Ovary (tissue), 9 donors: Measurements from ENCODE around the gene OGA. TPM values are rescaled to one million over a fixed set of nuclear protein-coding genes. Genes with fewer than 3 reads are reported as not detected.

ENCODE experiments used
- DNase-seq, 5 donors: peaks; one replicate each; pipeline ENCODE4 v3.0.0-alpha.2; 2019 to 2020
- H3K27ac ChIP-seq, 2 donors: fragments of 200-600 bp; one replicate each; pipeline versions ENCODE4 v1.5.1 to v1.8.0; 2019 to 2022
- H3K27me3 ChIP-seq: fragments of 200-600 bp; one replicate; pipeline ENCODE4 v1.8.0; 2022
- H3K36me3 ChIP-seq: fragments of 200-600 bp; sonication (generic); one replicate; pipeline ENCODE4 v1.5.1; 2019
- H3K4me1 ChIP-seq: one replicate; pipeline ENCODE4 v1.8.1; 2013; ENCODE audit warnings: mild to moderate bottlenecking, moderate library complexity; ENCODE audit not compliant: insufficient read depth
- H3K4me3 ChIP-seq: fragments of 200-600 bp; sonication (generic); one replicate; pipeline ENCODE4 v1.5.1; 2017
- H3K9me3 ChIP-seq, 2 donors: fragments of 200-600 bp in 1 of 2; sonication (generic) in 1 of 2; one replicate each; pipeline versions ENCODE4 v1.5.1 to v1.8.1; 2013 to 2019; ENCODE audit warnings: mild to moderate bottlenecking in 1 of 2, moderate library complexity in 1 of 2
- EP300 ChIP-seq: sonication (generic); formaldehyde crosslinking; IDR thresholded peaks from one replicate; pipeline ENCODE4 v1.6.1; 2017; ENCODE audit warnings: antibody characterized with exemption
- POLR2A ChIP-seq: fragments of 450-650 bp; IDR thresholded peaks from one replicate; pipeline ENCODE4 v1.6.1; 2017; ENCODE audit warnings: antibody characterized with exemption, mild to moderate bottlenecking, moderate library complexity
- WGBS, 3 donors: extraction: QIAGEN DNeasy Blood & Tissue Kit in 1 of 3; methylation state at CpG; one replicate each; pipeline versions ENCODE4 v1.1.5 to v1.1.7; 2013 to 2017; 5-methylcytosine and 5-hydroxymethylcytosine counted together
- intact Hi-C, 4 donors: fragments of 100-400 bp; cut with DNase I; formaldehyde crosslinking; loops; one replicate each; pipeline versions ENCODE4 v1.11.0 to v1.15.1; 2022 to 2023
- polyA plus RNA-seq, 2 donors: library from polyadenylated mRNA; stranded (reverse); fragments of 200-250 nt in 1 of 2; fragments of 350-450 nt in 1 of 2; fragmentation: Illumina TruSeq in 1 of 2; extraction: RNeasy Lipid Tissue Mini Kit (QIAGEN cat#74804) in 1 of 2; gene quantifications; one replicate each; pipeline ENCODE4 v1.2.3, GENCODE V29; 2013 to 2014
- total RNA-seq, 7 donors: library from RNA; depleted of rRNA in 2 of 7; stranded (reverse); fragments of >200 nt in 2 of 7; fragmentation: NEBNext Ultra II Directional in 3 of 7; extraction: Animal tissue kit (Norgen Biotek cat#: 25700) in 3 of 7; gene quantifications; one replicate each; pipeline versions ENCODE4 v1.1.0 to v1.2.4, GENCODE V29; 2016 to 2023
- TF ChIP-seq, protein P1 (sequence below), 3 donors: fragments of 450-650 bp in 2 of 3; fragments of 200-600 bp in 1 of 3; IDR thresholded peaks; one replicate each; pipeline versions ENCODE4 v1.5.1 to v1.8.0; 2016 to 2022; ENCODE audit warnings: antibody characterized with exemption in 3 of 3, mild to moderate bottlenecking in 1 of 3
- donor health status: DM: no; HTN: no; CAD: no; lungs with moderate emphysema.
- donor health status: DM: no; HTN: no; CAD: no.
- donor health status: Bipolar disorder and iron deficiency.
- donor health status: DM: yes; HTN: yes; CAD: no.
- donor health status: DM: no; HTN: no; CAD: no.
- donor health status: DM: yes; HTN: yes; CAD: no.

The OGA gene
- total and polyA plus RNA-seq, 9 donors: 58.9 to 134 (median 102) TPM

GRCh38 chr10:101817337-101818118 lies 716 bp downstream of the OGA start:
- TF ChIP-seq POLR2A: no peak
- TF ChIP-seq EP300: no peak
- TF ChIP-seq, protein P1, sequence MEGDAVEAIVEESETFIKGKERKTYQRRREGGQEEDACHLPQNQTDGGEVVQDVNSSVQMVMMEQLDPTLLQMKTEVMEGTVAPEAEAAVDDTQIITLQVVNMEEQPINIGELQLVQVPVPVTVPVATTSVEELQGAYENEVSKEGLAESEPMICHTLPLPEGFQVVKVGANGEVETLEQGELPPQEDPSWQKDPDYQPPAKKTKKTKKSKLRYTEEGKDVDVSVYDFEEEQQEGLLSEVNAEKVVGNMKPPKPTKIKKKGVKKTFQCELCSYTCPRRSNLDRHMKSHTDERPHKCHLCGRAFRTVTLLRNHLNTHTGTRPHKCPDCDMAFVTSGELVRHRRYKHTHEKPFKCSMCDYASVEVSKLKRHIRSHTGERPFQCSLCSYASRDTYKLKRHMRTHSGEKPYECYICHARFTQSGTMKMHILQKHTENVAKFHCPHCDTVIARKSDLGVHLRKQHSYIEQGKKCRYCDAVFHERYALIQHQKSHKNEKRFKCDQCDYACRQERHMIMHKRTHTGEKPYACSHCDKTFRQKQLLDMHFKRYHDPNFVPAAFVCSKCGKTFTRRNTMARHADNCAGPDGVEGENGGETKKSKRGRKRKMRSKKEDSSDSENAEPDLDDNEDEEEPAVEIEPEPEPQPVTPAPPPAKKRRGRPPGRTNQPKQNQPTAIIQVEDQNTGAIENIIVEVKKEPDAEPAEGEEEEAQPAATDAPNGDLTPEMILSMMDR (IDR thresholded peaks at IDR 0.05): no peak
- Histone ChIP-seq H3K36me3 (no peaks in the 10 kb centered on the region), H3K4me1 (peaks cover 8% of the 10 kb centered on the region), H3K27me3 (no peaks in the 10 kb centered on the region), H3K4me3 (peak overlapping the region; percentile 82), H3K27ac (peak overlapping the region; percentile 60 to 82), H3K9me3 (no peaks in the 10 kb centered on the region)
- intact Hi-C loops: no loop called here
- 0 to 1% (median 0%) methylated on average over 36 to 44 of the region's 44 CpGs for WGBS, 3 donors
- peak; percentile 82 to 92 (median 86) for DNase-seq

DNA sequence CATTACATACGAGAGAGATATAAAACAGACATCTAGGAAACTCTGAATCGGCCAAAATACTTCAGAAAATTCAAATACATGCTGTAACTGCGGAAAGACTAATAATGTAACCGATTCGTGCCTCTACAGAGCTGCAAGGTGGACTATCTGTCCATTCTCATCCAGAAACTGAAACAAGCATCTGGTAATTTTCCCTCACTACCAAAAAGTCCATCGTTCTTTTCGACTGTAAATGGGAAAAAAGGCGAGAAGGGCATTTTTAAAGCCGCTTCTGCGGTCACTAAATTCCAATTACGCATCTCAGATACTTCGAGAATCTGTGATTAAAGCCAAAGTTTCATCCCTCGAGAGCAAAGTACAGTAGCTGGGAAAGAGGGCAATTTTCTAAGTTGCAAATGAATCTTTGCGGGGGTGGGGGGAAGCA lies 1.3 kb downstream of the OGA start:
- Histone ChIP-seq H3K27ac (peak overlapping the region in 1 of 2 donors; percentile 60), H3K4me1 (peaks cover 8% of the 10 kb centered on the region), H3K4me3 (peak overlapping the region; percentile 82), H3K36me3 (no peaks in the 10 kb centered on the region), H3K9me3 (no peaks in the 10 kb centered on the region), H3K27me3 (no peaks in the 10 kb centered on the region)
- intact Hi-C loops: no loop called here
- TF ChIP-seq POLR2A (no peak), EP300 (no peak)
- TF ChIP-seq, protein P1 (IDR thresholded peaks at IDR 0.05): no peak
- DNase-seq: no peak
- WGBS, 3 donors: 0% methylated on average over 14 of the region's 14 CpGs

- Histone ChIP-seq H3K36me3 (no peaks in the 10 kb centered on the region), H3K4me3 (peak overlapping the region; percentile 82), H3K27ac (no peak overlapping the region), H3K27me3 (no peaks in the 10 kb centered on the region), H3K9me3 (no peaks in the 10 kb centered on the region), H3K4me1 (peaks cover 8% of the 10 kb centered on the region)
- DNase-seq: no peak
- intact Hi-C loops: no loop called here
- WGBS, 3 donors: 1 to 2% (median 2%) methylated on average over 5 of the region's 5 CpGs
- TF ChIP-seq, protein P1 (IDR thresholded peaks at IDR 0.05): no peak
- TF ChIP-seq POLR2A: no peak
- no peak for TF ChIP-seq EP300
Measured at GRCh38 chr10:101816376-101816775, 1.9 kb downstream of the OGA start.

DNA sequence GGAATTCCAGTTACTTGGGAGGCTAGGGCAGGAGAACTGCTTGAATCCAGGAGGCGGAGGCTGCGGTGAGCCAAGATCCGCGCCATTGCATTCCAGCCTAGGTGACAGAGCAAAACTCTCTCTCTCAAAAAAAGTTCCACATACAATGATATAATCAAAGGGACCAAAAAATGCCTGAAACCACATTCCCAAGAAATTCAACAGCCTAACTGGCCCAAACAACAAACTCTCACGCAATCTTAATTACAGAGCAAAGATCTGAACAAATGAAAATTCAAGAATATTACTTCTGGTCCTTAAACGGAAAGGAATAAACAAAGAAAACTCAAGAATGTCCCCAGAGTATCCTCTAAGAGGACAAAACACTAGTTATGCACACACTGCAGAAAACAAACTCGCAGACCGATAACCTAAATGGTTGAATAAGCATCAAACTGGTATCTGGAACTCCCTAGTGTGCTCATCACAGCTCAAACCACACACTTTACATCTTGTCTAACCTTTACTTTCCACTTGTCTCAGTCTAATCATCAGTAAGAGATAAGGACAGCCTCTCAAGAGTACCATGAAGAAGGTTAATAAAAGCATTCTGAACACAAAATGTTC lies 3.7 kb downstream of the OGA start:
- TF ChIP-seq, protein P1 (IDR thresholded peaks at IDR 0.05): no peak
- TF ChIP-seq POLR2A (no peak), EP300 (no peak)
- H3K27ac ChIP-seq: no peak overlapping the region
- no peak for DNase-seq
- H3K36me3 ChIP-seq: no peaks in the 10 kb centered on the region
- WGBS, 3 donors: 61 to 66% (median 64%) methylated on average over 8 of the region's 8 CpGs
- intact Hi-C loops: no loop called here
- H3K4me3 ChIP-seq: peak overlapping the region; percentile 82
- peaks cover 8% of the 10 kb centered on the region for H3K4me1 ChIP-seq
- H3K27me3 ChIP-seq: no peaks in the 10 kb centered on the region
- no peaks in the 10 kb centered on the region for H3K9me3 ChIP-seq
